Measurements from ENCODE around the gene ANKDD1B.

Gene ANKDD1B

GRCh38 chr5:75711151-75711550 is 99.9 kb downstream of the ANKDD1B start:
- no peak for DNase-seq

DNA sequence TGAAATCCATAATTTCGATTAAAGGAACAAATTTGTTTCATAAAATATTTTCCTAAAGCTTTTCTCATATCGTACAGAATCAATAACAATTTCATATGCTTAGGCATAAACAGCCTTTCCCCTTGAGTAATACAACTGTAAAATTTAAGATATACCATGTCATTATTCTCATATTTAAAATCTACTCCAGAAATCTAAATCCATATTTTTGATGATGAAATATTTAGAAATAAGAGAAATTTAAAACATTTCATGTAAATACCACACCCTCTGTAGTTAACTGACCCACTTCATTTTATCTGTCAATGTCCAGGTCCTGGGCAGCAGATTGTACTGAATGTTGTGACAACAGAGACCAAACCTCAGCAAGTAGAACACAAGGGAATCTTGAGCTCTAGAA is 100.8 kb downstream of the ANKDD1B start:
- no peak for DNase-seq

- DNase-seq: no peak
Measured at GRCh38 chr5:75716715-75717081, 105.4 kb downstream of the ANKDD1B start.

DNA sequence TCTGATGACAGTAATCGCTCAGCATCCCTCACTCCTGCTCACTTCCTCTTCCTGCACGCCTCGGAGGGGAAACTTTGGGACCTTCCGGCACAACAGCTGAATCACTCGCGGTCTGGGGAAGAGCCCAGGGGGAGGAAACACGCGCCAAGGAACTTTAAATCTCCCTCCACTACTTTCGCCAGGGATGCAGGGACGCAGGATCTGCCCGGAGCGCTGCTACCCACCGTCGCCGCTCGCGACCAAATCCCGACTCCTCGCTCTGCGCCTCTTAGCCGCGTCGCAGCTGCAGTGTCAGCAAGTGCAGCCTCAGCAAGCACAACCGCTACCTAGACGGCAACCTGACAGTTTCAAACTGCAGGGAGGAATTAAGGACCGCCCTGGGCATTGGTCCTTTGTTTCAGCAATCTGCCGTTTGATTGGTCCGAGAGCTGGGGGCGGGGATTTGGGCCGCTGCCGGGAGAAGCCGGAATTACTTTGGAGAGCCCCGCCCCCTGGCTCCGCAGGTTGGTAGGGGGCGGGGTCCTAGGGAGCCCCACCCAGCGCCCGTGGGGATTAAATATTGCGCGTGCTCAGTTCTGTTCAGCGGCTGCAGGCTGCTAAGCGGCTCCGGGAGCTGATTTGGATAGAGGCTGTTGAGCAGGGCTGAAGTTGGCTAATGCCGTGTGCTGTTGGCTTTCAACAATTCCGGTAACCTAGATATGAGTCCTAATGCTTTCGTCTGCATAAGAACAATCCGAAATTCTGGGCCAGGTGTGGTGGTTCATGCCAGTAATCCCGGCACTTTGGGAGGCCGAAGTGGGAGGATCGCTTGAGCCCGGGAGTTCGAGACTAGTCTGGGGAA is 106.0 kb downstream of the ANKDD1B start, which contains the start of gene POC5:
TSS of gene POC5 (minus strand) at position 356 of the 841 bp plus-strand sequence. CDS start 4,500 bp downstream, outside the sequence.
- peak; percentile 99 for DNase-seq

- no peak for DNase-seq
Measured at GRCh38 chr5:75720882-75721281, 109.6 kb downstream of the ANKDD1B start.
